ENCODE data around the gene MAT2B. TPM values are rescaled to one million over a fixed set of nuclear protein-coding genes. Genes with fewer than 3 reads are reported as not detected.

Gene MAT2B
- total RNA-seq, 2 experiments from 2014 or later, result 33.0 to 34.7 TPM

- intact Hi-C loops (cut with DNase I, micrococcal nuclease), result loop anchor here in 1 of 2 experiments (1.0 kb wide), 1 partner anchor 30 kb away; no protein-coding TSS in a partner anchor
- H3K9me3 ChIP-seq (ENCODE audit: control insufficient read depth in 1 of 2, insufficient read depth in 1 of 2, low read length in 2 of 2), result no peaks in the 10 kb centered on the region
- peak; percentile 55 for ATAC-seq (ENCODE audit: poor library complexity)
- POLR2A ChIA-PET, result interaction anchor here (1.0 to 3.1 kb wide), 3 partner anchors 13 to 34 kb away, joined by 3 to 18 read pairs (median 8); partner anchors contain the start of genes HMMR, MAT2B and NUDCD2
- CTCF ChIA-PET, result interaction anchor here (1.4 kb wide), 1 partner anchor 8 kb away, joined by 3 read pairs; no protein-coding TSS in a partner anchor
- DNase-seq, result peak in 3 of 14 experiments; percentile 44 to 55 (median 55)
- no peak overlapping the region for H3K4me3 Mint-ChIP-seq
- H3K27me3 ChIP-seq (ENCODE audit: control insufficient read depth in 1 of 2, insufficient read depth in 2 of 2, low read length in 2 of 2), result no peaks in the 10 kb centered on the region
- H3K4me1 Mint-ChIP-seq (ENCODE audit: low read depth), result no peaks in the 10 kb centered on the region
- H3K27me3 Mint-ChIP-seq, result no peaks in the 10 kb centered on the region
- TF ChIP-seq CTCF (IDR thresholded peaks at IDR 0.05), result peak; percentile 58
- no peaks in the 10 kb centered on the region for H3K36me3 ChIP-seq (ENCODE audit: insufficient read depth, low read length)
- no peak overlapping the region for H3K4me3 ChIP-seq (ENCODE audit: low read length)
- H3K4me1 ChIP-seq (ENCODE audit: insufficient read depth, low read length), result no peaks in the 10 kb centered on the region
- H3K36me3 Mint-ChIP-seq (ENCODE audit: low read depth), result no peaks in the 10 kb centered on the region
- H3K9me3 Mint-ChIP-seq, result no peaks in the 10 kb centered on the region
- H3K27ac ChIP-seq (ENCODE audit: low read depth in 1 of 2, low read length in 2 of 2), result no peak overlapping the region
- no peak overlapping the region for H3K27ac Mint-ChIP-seq
These were observed 31.7 kb upstream of the MAT2B start for GRCh38 chr5:163473635-163474243.

- no peaks in the 10 kb centered on the region for H3K27me3 Mint-ChIP-seq
- no peak overlapping the region for H3K4me3 Mint-ChIP-seq
- ChIA-PET CTCF (interaction anchor here (0.8 to 1.2 kb wide), 2 partner anchors 13 to 14 kb away, joined by 3 read pairs; no protein-coding TSS in a partner anchor), POLR2A (interaction anchor here (1.0 to 3.1 kb wide), 2 partner anchors 15 to 38 kb away, joined by 3 to 18 read pairs; partner anchors contain the start of genes CCNG1, HMMR and NUDCD2)
- Histone ChIP-seq H3K4me3 (ENCODE audit: low read length) (no peak overlapping the region), H3K27ac (ENCODE audit: low read depth in 1 of 2, low read length in 2 of 2) (no peak overlapping the region), H3K36me3 (ENCODE audit: insufficient read depth, low read length) (no peaks in the 10 kb centered on the region), H3K9me3 (ENCODE audit: control insufficient read depth in 1 of 2, insufficient read depth in 1 of 2, low read length in 2 of 2) (no peaks in the 10 kb centered on the region), H3K4me1 (ENCODE audit: insufficient read depth, low read length) (no peaks in the 10 kb centered on the region), H3K27me3 (ENCODE audit: control insufficient read depth in 1 of 2, insufficient read depth in 2 of 2, low read length in 2 of 2) (no peaks in the 10 kb centered on the region)
- intact Hi-C loops (cut with DNase I, micrococcal nuclease), result no loop called here
- no peaks in the 10 kb centered on the region for H3K4me1 Mint-ChIP-seq (ENCODE audit: low read depth)
- DNase-seq (no peak), ATAC-seq (ENCODE audit: poor library complexity) (no peak)
- H3K36me3 Mint-ChIP-seq (ENCODE audit: low read depth), result no peaks in the 10 kb centered on the region
- H3K9me3 Mint-ChIP-seq, result no peaks in the 10 kb centered on the region
- TF ChIP-seq CTCF (IDR thresholded peaks at IDR 0.05), result no peak
- H3K27ac Mint-ChIP-seq, result no peak overlapping the region
These were observed 30.0 kb upstream of the MAT2B start for GRCh38 chr5:163475411-163475810.

DNA sequence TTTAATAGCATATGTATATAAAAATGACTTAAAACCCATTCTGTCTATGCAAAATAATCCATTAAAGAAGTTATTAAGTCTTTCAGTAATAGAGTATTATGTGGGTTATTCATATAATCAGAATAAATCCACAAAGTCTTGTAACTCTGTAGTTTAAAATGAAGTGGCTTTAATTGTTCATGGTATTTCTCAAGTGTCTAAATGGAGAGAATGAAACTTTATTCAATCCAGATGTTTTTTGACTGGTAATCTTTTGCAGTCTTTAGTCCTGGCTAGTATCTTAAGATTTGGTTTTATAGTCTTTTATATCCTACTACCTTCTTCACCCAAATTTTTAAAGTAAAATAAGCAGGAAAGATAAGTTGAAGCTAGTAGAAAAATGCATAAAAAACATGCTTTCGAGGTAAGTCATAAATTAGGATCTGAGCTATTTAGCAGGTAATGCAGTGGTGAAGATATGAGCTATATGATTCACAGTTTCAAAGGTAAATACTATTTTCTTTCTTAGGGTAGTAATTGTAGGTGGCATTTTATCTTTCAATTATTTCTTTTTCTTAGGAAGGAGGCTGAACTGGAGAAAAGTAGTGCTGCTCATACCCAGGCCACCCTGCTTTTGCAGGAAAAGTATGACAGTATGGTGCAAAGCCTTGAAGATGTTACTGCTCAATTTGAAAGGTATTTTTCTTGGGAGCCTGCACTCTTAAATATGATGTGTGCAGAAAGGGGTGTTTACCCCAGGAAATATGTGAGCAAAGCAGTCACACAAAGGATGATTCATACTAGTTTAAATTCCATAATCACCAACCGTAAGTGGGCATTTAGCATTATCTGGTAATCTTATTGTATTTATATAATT lies 27.1 kb upstream of the MAT2B start:
- H3K4me1 Mint-ChIP-seq (ENCODE audit: low read depth), result no peaks in the 10 kb centered on the region
- no peaks in the 10 kb centered on the region for H3K36me3 ChIP-seq (ENCODE audit: insufficient read depth, low read length)
- no peaks in the 10 kb centered on the region for H3K27me3 Mint-ChIP-seq
- no peaks in the 10 kb centered on the region for H3K9me3 ChIP-seq (ENCODE audit: control insufficient read depth in 1 of 2, insufficient read depth in 1 of 2, low read length in 2 of 2)
- TF ChIP-seq CTCF (IDR thresholded peaks at IDR 0.05), result no peak
- H3K36me3 Mint-ChIP-seq (ENCODE audit: low read depth), result no peaks in the 10 kb centered on the region
- ChIA-PET POLR2A (interaction anchor here (0.6 to 1.4 kb wide), 2 partner anchors 17 to 18 kb away, joined by 3 to 6 read pairs; partner anchors contain the start of genes HMMR and NUDCD2), CTCF (no interaction called here)
- H3K27me3 ChIP-seq (ENCODE audit: control insufficient read depth in 1 of 2, insufficient read depth in 2 of 2, low read length in 2 of 2), result no peaks in the 10 kb centered on the region
- H3K27ac ChIP-seq (ENCODE audit: low read depth in 1 of 2, low read length in 2 of 2), result no peak overlapping the region
- H3K27ac Mint-ChIP-seq, result no peak overlapping the region
- no peaks in the 10 kb centered on the region for H3K4me1 ChIP-seq (ENCODE audit: insufficient read depth, low read length)
- DNase-seq, result no peak
- ATAC-seq (ENCODE audit: poor library complexity), result no peak
- intact Hi-C loops (cut with DNase I, micrococcal nuclease), result no loop called here
- no peaks in the 10 kb centered on the region for H3K9me3 Mint-ChIP-seq
- no peak overlapping the region for H3K4me3 ChIP-seq (ENCODE audit: low read length)
- H3K4me3 Mint-ChIP-seq, result no peak overlapping the region
